Measurements from ENCODE around the gene PITPNM3. TPM values are rescaled to one million over a fixed set of nuclear protein-coding genes. Genes with fewer than 3 reads are reported as not detected.

Gene PITPNM3
- total and polyA plus RNA-seq, 12 donors, result 0.12 to 0.70 (median 0.33) TPM

DNA sequence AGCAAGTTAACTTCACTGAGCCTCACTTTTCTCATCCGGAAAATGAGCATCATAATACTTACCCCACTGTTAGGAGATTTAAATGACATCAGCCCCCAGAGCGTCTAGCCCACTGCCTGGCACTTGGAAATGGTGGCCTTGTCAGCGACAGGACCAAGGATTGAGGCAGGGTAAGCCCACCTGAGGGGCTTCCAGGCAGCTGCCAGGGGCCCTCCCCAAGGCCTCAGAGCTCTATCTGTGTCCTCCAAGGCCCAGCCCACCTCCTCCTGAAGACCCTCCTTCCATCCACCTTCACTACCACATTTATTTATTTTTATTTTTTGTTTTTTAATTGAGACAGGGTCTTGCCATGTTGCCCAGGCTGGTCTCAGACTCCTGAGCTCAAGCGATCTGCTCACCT lies 13.8 kb downstream of the PITPNM3 start:
- intact Hi-C loops (cut with DNase I), result no loop called here
- 88 to 90% methylated on average over 4 of the region's 4 CpGs for WGBS, 2 donors
- Histone ChIP-seq H3K4me1 (no peaks in the 10 kb centered on the region), H3K36me3 (no peaks in the 10 kb centered on the region), H3K27ac (no peak overlapping the region), H3K27me3 (peaks cover 0 to 3% (median 0%) of the 10 kb centered on the region in 7 donors), H3K4me3 (no peak overlapping the region), H3K9me3 (peaks cover 0 to 14% (median 0%) of the 10 kb centered on the region in 11 donors)
- ATAC-seq (no peak), DNase-seq (no peak)
- TF ChIP-seq, protein P1, sequence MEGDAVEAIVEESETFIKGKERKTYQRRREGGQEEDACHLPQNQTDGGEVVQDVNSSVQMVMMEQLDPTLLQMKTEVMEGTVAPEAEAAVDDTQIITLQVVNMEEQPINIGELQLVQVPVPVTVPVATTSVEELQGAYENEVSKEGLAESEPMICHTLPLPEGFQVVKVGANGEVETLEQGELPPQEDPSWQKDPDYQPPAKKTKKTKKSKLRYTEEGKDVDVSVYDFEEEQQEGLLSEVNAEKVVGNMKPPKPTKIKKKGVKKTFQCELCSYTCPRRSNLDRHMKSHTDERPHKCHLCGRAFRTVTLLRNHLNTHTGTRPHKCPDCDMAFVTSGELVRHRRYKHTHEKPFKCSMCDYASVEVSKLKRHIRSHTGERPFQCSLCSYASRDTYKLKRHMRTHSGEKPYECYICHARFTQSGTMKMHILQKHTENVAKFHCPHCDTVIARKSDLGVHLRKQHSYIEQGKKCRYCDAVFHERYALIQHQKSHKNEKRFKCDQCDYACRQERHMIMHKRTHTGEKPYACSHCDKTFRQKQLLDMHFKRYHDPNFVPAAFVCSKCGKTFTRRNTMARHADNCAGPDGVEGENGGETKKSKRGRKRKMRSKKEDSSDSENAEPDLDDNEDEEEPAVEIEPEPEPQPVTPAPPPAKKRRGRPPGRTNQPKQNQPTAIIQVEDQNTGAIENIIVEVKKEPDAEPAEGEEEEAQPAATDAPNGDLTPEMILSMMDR (IDR thresholded peaks at IDR 0.05), result no peak

DNA sequence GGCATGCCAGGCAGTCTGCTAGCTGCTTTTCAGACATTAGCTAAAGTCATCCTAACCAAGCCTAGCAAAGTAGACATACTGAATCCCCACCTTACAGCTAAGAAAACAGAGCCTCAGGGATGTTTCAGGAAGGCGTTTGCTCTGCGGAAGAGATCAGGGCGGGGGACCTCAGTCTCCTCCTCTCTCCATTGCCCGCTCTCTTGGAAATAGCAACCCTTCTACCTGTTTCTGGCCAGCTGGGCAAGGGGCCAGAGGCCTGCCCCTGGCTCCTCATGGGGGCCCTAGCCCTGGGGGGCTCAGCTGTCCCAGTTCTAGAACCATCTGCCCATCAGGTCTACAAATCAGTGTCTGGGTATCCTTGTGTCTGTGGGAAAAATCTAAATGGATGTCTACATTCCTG lies 14.5 kb downstream of the PITPNM3 start:
- Histone ChIP-seq H3K36me3 (no peaks in the 10 kb centered on the region), H3K9me3 (peaks cover 0 to 14% (median 0%) of the 10 kb centered on the region in 11 donors), H3K27ac (no peak overlapping the region), H3K4me1 (no peaks in the 10 kb centered on the region), H3K4me3 (no peak overlapping the region), H3K27me3 (peaks cover 0 to 3% (median 0%) of the 10 kb centered on the region in 7 donors)
- WGBS, 2 donors, result 88 to 90% methylated on average over 4 of the region's 4 CpGs
- ATAC-seq, result no peak
- TF ChIP-seq, protein P1 (IDR thresholded peaks at IDR 0.05), result no peak
- DNase-seq, result no peak
- intact Hi-C loops (cut with DNase I), result no loop called here

DNA sequence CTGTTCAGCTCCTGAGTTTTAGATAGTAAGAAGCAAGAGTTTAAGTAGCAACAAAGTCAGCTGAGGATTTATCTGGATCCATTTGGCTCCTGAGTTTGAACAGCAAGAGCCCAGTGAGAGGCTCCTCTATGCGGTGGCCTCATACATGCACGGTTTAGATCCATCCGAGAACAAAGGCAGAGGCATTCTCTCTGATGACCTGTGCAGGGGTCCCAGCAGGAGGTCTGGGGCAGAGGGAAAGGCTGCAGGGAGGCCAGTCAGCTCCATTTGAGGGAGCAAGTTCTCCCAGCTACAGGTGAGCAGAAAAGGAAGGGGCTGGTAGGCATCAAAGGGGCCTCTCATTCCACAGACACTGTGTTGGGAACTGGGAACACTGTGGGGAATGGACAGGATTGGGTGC lies 16.5 kb downstream of the PITPNM3 start:
- 45 to 60% methylated on average over 3 of the region's 3 CpGs for WGBS, 2 donors
- DNase-seq, result no peak

DNA sequence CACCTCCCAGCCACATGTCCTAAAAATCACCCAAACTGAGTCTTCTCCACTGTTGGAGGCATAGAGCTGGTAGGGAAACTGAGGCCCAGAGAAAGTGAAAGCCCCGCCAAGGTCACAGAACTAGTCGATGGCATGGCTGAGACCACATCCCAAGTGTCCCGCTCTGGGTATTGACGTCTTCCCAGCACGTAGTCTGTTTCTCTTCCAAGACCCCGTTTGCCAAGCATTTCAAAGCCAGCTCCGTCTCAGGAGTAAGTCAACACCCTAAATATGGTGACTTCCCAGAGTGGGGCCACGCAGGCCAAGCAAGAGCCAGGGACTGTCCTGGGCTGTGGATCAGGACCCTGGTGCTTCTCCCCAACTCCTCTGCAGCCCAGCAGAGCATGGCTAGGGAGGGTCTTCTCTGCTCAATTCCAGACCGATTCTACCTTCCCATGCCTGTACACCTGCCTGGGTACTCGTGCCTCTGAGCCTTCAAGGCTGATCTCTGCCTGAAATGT lies 19.7 kb downstream of the PITPNM3 start:
- Histone ChIP-seq H3K9me3 (peaks cover 0 to 14% (median 0%) of the 10 kb centered on the region in 11 donors), H3K27ac (no peak overlapping the region), H3K36me3 (no peaks in the 10 kb centered on the region), H3K4me3 (no peak overlapping the region), H3K27me3 (peaks cover 0 to 3% (median 0%) of the 10 kb centered on the region in 7 donors), H3K4me1 (peaks cover 0 to 4% (median 0%) of the 10 kb centered on the region in 9 donors)
- no peak for DNase-seq
- intact Hi-C loops (cut with DNase I), result no loop called here
- TF ChIP-seq, protein P1 (IDR thresholded peaks at IDR 0.05), result no peak
- 86 to 88% methylated on average over 10 of the region's 10 CpGs for WGBS, 2 donors
- ATAC-seq, result no peak

More for the DNA sequence above, 16.5 kb downstream of the PITPNM3 start:
- Histone ChIP-seq H3K36me3 (no peaks in the 10 kb centered on the region), H3K27ac (no peak overlapping the region), H3K9me3 (peaks cover 0 to 14% (median 0%) of the 10 kb centered on the region in 11 donors), H3K27me3 (peaks cover 0 to 3% (median 0%) of the 10 kb centered on the region in 7 donors), H3K4me3 (no peak overlapping the region), H3K4me1 (no peaks in the 10 kb centered on the region)
- intact Hi-C loops (cut with DNase I), result no loop called here
- TF ChIP-seq, protein P1 (IDR thresholded peaks at IDR 0.05), result no peak
- no peak for ATAC-seq
